ENCODE data around the gene CSKMT. TPM values are rescaled to one million over a fixed set of nuclear protein-coding genes. Genes with fewer than 3 reads are reported as not detected.

Gene CSKMT
- total and polyA plus RNA-seq, 10 of the 15 experiments (the other 5 are each of a cell fraction or from before 2014, with no cell fraction given) = 7.0 to 213 (median 21.6) TPM

DNA sequence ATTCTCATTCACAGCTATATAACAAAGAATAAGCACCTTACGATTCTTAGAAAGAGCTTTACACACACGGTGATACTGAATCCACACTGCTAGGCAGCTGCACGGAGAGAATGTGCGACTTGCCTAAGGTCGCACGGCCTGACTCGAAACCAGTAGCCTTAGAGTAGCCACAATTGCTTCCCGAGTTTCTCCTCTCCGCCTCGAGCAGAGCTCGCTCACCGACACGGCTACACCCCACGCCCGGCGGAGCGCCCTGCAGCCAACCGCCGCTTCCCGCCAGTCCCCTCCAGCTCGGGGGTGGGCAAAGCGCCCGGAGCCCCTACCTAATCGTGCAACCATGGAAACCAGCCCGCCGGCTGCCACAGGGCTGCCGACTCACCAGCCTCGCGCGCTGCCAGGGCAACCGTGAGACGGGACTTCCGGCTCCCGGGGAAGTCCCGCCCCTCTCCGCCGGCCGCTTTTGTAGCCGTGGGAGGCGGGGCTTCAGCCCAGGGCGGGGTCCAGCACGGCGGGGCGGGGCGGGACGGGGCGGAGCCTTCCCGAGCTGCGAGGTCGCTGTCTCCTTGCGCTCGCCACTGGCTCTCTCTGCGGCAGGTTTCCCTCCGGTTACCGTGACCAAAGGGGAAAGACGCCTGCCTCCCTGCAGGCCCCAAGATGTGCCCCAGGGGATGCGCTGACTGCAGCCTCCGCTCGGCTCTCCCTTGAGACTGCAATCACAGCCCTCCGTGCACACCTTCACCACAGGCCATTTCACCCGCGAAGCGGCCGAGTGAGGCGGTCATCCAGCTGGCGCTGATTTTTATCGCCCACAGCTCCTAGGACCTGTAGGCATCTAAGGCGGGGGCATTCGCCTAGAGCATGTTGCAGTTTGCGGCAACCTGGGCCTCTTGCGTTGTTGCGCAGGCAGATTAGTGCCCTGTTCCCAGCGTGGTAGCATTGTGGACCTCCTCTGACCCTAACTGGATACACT, 41.1 kb downstream of the CSKMT start (continued):
- TF ChIP-seq, protein P1, sequence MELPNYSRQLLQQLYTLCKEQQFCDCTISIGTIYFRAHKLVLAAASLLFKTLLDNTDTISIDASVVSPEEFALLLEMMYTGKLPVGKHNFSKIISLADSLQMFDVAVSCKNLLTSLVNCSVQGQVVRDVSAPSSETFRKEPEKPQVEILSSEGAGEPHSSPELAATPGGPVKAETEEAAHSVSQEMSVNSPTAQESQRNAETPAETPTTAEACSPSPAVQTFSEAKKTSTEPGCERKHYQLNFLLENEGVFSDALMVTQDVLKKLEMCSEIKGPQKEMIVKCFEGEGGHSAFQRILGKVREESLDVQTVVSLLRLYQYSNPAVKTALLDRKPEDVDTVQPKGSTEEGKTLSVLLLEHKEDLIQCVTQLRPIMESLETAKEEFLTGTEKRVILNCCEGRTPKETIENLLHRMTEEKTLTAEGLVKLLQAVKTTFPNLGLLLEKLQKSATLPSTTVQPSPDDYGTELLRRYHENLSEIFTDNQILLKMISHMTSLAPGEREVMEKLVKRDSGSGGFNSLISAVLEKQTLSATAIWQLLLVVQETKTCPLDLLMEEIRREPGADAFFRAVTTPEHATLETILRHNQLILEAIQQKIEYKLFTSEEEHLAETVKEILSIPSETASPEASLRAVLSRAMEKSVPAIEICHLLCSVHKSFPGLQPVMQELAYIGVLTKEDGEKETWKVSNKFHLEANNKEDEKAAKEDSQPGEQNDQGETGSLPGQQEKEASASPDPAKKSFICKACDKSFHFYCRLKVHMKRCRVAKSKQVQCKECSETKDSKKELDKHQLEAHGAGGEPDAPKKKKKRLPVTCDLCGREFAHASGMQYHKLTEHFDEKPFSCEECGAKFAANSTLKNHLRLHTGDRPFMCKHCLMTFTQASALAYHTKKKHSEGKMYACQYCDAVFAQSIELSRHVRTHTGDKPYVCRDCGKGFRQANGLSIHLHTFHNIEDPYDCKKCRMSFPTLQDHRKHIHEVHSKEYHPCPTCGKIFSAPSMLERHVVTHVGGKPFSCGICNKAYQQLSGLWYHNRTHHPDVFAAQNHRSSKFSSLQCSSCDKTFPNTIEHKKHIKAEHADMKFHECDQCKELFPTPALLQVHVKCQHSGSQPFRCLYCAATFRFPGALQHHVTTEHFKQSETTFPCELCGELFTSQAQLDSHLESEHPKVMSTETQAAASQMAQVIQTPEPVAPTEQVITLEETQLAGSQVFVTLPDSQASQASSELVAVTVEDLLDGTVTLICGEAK (IDR thresholded peaks at IDR 0.05; ENCODE audit: borderline replicate concordance) = peak; percentile 72; the same call in 1 of the 2 replicates
- TF ChIP-seq, protein P2, sequence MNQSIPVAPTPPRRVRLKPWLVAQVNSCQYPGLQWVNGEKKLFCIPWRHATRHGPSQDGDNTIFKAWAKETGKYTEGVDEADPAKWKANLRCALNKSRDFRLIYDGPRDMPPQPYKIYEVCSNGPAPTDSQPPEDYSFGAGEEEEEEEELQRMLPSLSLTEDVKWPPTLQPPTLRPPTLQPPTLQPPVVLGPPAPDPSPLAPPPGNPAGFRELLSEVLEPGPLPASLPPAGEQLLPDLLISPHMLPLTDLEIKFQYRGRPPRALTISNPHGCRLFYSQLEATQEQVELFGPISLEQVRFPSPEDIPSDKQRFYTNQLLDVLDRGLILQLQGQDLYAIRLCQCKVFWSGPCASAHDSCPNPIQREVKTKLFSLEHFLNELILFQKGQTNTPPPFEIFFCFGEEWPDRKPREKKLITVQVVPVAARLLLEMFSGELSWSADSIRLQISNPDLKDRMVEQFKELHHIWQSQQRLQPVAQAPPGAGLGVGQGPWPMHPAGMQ (IDR thresholded peaks at IDR 0.05; ENCODE audit: borderline replicate concordance) = no peak
- TF ChIP-seq TAF1 (IDR thresholded peaks at IDR 0.05; ENCODE audit: borderline replicate concordance, low read depth, low read length) = no peak
- no peak for TF ChIP-seq RAD21 (IDR thresholded peaks at IDR 0.05; ENCODE audit: insufficient read depth, low read depth, low read length)
- TF ChIP-seq, protein P3, sequence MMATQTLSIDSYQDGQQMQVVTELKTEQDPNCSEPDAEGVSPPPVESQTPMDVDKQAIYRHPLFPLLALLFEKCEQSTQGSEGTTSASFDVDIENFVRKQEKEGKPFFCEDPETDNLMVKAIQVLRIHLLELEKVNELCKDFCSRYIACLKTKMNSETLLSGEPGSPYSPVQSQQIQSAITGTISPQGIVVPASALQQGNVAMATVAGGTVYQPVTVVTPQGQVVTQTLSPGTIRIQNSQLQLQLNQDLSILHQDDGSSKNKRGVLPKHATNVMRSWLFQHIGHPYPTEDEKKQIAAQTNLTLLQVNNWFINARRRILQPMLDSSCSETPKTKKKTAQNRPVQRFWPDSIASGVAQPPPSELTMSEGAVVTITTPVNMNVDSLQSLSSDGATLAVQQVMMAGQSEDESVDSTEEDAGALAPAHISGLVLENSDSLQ (IDR thresholded peaks at IDR 0.05) = peak; percentile 44; the same call in 1 of the 2 replicates
- no peak; the same call in 1 of the 2 replicates for TF ChIP-seq PML (IDR thresholded peaks at IDR 0.05; ENCODE audit: low read length)
- TF ChIP-seq BMI1 (IDR thresholded peaks at IDR 0.05; ENCODE audit: borderline replicate concordance) = peak; percentile 92
- no peak; the same call in 1 of the 2 replicates for TF ChIP-seq SMAD5 (IDR thresholded peaks at IDR 0.05; ENCODE audit: low read depth)
- TF ChIP-seq, protein P4, sequence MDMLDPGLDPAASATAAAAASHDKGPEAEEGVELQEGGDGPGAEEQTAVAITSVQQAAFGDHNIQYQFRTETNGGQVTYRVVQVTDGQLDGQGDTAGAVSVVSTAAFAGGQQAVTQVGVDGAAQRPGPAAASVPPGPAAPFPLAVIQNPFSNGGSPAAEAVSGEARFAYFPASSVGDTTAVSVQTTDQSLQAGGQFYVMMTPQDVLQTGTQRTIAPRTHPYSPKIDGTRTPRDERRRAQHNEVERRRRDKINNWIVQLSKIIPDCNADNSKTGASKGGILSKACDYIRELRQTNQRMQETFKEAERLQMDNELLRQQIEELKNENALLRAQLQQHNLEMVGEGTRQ (IDR thresholded peaks at IDR 0.05; ENCODE audit: borderline replicate concordance, low read depth, low read length) = no peak
- 0 out of 2 replicates have a peak, but pooled peaks have one; percentile 20 for TF ChIP-seq TCF3 (IDR thresholded peaks at IDR 0.05; ENCODE audit: borderline replicate concordance, insufficient read depth, low read depth, low read length)
- no peak for TF ChIP-seq MTA2 (IDR thresholded peaks at IDR 0.05; ENCODE audit: low read depth)
- no peak for TF ChIP-seq NFYB (IDR thresholded peaks at IDR 0.05; ENCODE audit: insufficient read depth, low read depth, low read length)
